HepG2 (cell line): ENCODE measurements around the gene ARHGAP26. TPM values are rescaled to one million over a fixed set of nuclear protein-coding genes. Genes with fewer than 3 reads are reported as not detected.

Source experiments
- ATAC-seq: fragments of 200-7000 bp; cut with Tn5 transposase; 3 replicates; pipeline ENCODE4 v1.9.1; 2020; ENCODE audit warnings: mild to moderate bottlenecking, moderate library complexity
- BruUV-seq: library from RNA; stranded (reverse); fragments of 400-500 nt; replicated peaks from 2 replicates; lab custom pipeline; 2021; lab: Mats Ljungman, UMichigan
- CTCF ChIA-PET: fragments of 300-600 bp; formaldehyde crosslinking; extraction: SDS; loops from one replicate; lab custom pipeline; 2021; ENCODE audit warnings: low total read pairs, inconsistent platforms, low intra/inter-chr PET ratio; lab: Yijun Ruan, JAX
- POLR2A ChIA-PET: fragments of 350-600 bp; sonication (Branson Sonifier 250); formaldehyde crosslinking; loops from one replicate; lab custom pipeline; 2020; ENCODE audit warnings: antibody characterized with exemption, inconsistent platforms; lab: Yijun Ruan, JAX
- DNase-seq: peaks from one replicate; pipeline ENCODE4 v3.0.0-alpha.2; 2015; ENCODE audit warnings: low spot score
- FAIRE-seq: peaks from 3 replicates; lab custom pipeline; 2011; peaks lifted over from hg19 to GRCh38; lab: Jason Lieb, UNC
- H2AFZ ChIP-seq: one replicate; pipeline ENCODE4 v1.6.1; 2011; ENCODE audit warnings: low read length, inconsistent platforms
- H3K27ac ChIP-seq: fragments of 300-600 bp; 3 replicates; pipeline ENCODE4 v1.8.0; 2011; ENCODE audit warnings: mixed run types, mild to moderate bottlenecking, mixed read lengths, low read length, inconsistent platforms; ENCODE audit not compliant: insufficient read depth; ENCODE audit errors: extremely low read length
- H3K27me3 ChIP-seq, 2 experiments: fragments of 200-600 bp in 1 of 2; 2 replicates in 1 of 2; 3 replicates in 1 of 2; pipeline versions ENCODE4 v1.6.0 to v1.8.0; 2011; ENCODE audit warnings: low read length in 2 of 2, mild to moderate bottlenecking in 2 of 2, moderate library complexity in 2 of 2, inconsistent platforms in 1 of 2; ENCODE audit not compliant: insufficient read depth in 2 of 2, control insufficient read depth in 1 of 2
- H3K36me3 ChIP-seq, 2 experiments: fragments of 200-600 bp in 1 of 2; replicated peaks in 1 of 2; 2 replicates in 1 of 2; 3 replicates in 1 of 2; pipeline versions ENCODE4 v1.5.1 to v1.8.0; 2011; ENCODE audit warnings: low read length in 2 of 2, inconsistent platforms in 1 of 2; ENCODE audit not compliant: insufficient read depth in 2 of 2, control insufficient read depth in 1 of 2
- H3K4me1 ChIP-seq: 2 replicates; pipeline ENCODE4 v1.5.1; 2012; ENCODE audit warnings: low read length, inconsistent platforms; ENCODE audit not compliant: insufficient read depth
- H3K4me2 ChIP-seq: 2 replicates; pipeline ENCODE4 v1.6.0; 2011; ENCODE audit warnings: low read depth, low read length, inconsistent platforms
- H3K4me3 ChIP-seq, 3 experiments: fragments of 200-600 bp in 1 of 3; sonication (generic), shearing (Covaris generic) in 1 of 3; replicated peaks in 1 of 3; 2 replicates each; pipeline ENCODE4 v1.5.1; 2011 to 2016; ENCODE audit warnings: low read length in 3 of 3, inconsistent platforms in 2 of 3, low read depth in 2 of 3, mild to moderate bottlenecking in 2 of 3, control low read depth in 1 of 3, mixed read lengths in 1 of 3; ENCODE audit not compliant: insufficient read depth in 1 of 3
- H3K79me2 ChIP-seq: one replicate; pipeline ENCODE4 v1.6.1; 2011; ENCODE audit warnings: low read length, inconsistent platforms; ENCODE audit not compliant: insufficient read depth
- H3K9ac ChIP-seq: 2 replicates; pipeline ENCODE4 v1.6.0; 2011; ENCODE audit warnings: mild to moderate bottlenecking, low read depth, low read length, inconsistent platforms; ENCODE audit not compliant: insufficient read depth
- H3K9me3 ChIP-seq: 2 replicates; pipeline ENCODE4 v1.5.1; 2012; ENCODE audit warnings: mild to moderate bottlenecking, low read length
- H4K20me1 ChIP-seq: 2 replicates; pipeline ENCODE4 v1.6.0; 2011; ENCODE audit warnings: inconsistent platforms, mild to moderate bottlenecking, low read length, moderate library complexity; ENCODE audit not compliant: insufficient read depth
- CBX5 ChIP-seq: sonication (generic); formaldehyde crosslinking; IDR thresholded peaks from 2 replicates; pipeline ENCODE4 v1.4.0; 2020; ENCODE audit warnings: missing genetic modification reagents, borderline replicate concordance
- DNMT3B ChIP-seq: conservative IDR thresholded peaks from 2 replicates; pipeline ENCODE4 v1.6.1; 2016; ENCODE audit warnings: missing biosample characterization, control low read depth
- SP5 ChIP-seq: IDR thresholded peaks from 2 replicates; pipeline ENCODE4 v1.6.1; 2016; ENCODE audit warnings: low read depth, borderline replicate concordance
- SRY ChIP-seq: sonication (generic); formaldehyde crosslinking; IDR thresholded peaks from 2 replicates; pipeline ENCODE4 v1.8.0; 2022; ENCODE audit warnings: mild to moderate bottlenecking, missing genetic modification reagents
- TBP ChIP-seq: sonication (generic); formaldehyde crosslinking; IDR thresholded peaks from 2 replicates; pipeline ENCODE4 v1.5.0; 2020; ENCODE audit warnings: missing genetic modification reagents
- ZKSCAN5 ChIP-seq: sonication (generic); formaldehyde crosslinking; IDR thresholded peaks from 2 replicates; pipeline ENCODE4 v1.5.1; 2020; ENCODE audit warnings: mild to moderate bottlenecking, missing genetic modification reagents
- ZNF382 ChIP-seq: sonication (generic); formaldehyde crosslinking; IDR thresholded peaks from 2 replicates; pipeline ENCODE4 v1.5.0; 2020; ENCODE audit warnings: missing genetic modification reagents, mild to moderate bottlenecking, borderline replicate concordance
- WGBS: methylation state at CpG from one replicate; pipeline ENCODE4 v1.1.6; 2017; ENCODE audit warnings: low lambda C conversion rate; 5-methylcytosine and 5-hydroxymethylcytosine counted together
- in situ Hi-C: cut with HindIII; loops from 2 replicates; pipeline ENCODE4 v1.10.0; 2017; ENCODE audit warnings: low pct_unique_long_range_greater_than_20kb; ENCODE audit not compliant: extremely low pct_ligation_motif_present
- intact Hi-C: fragments of 100-400 bp; cut with micrococcal nuclease; formaldehyde crosslinking; loops from one replicate; pipeline ENCODE4 v1.10.0; 2022; ENCODE audit not compliant: unreplicated experiment
- polyA plus RNA-seq, 8 experiments: library from polyadenylated mRNA; depleted of rRNA in 3 of 8; stranded (reverse) in 7 of 8; unstranded in 1 of 8; fragments of >200 nt; fragmentation: Illumina TruSeq in 4 of 8; extraction: Trizol in 4 of 8; gene quantifications; 2 replicates each; pipeline versions ENCODE4 v1.2.1 to v1.2.3, GENCODE V29; 2011 to 2016; ENCODE audit warnings: low read depth in 4 of 8, missing spikeins in 1 of 8, mixed read lengths in 1 of 8; ENCODE audit not compliant: insufficient read depth in 1 of 8
- total RNA-seq, 5 experiments: library from RNA; depleted of rRNA; stranded (reverse); fragments of >200 nt; fragmentation: Illumina TruSeq; extraction: Trizol; gene quantifications; 2 replicates each; pipeline ENCODE4 v1.2.3, GENCODE V29; 2016; ENCODE audit warnings: low read depth in 1 of 5
- TF ChIP-seq, protein P1 (sequence below): IDR thresholded peaks from 2 replicates; pipeline ENCODE4 v1.4.0; 2020; ENCODE audit warnings: mild to moderate bottlenecking, missing genetic modification reagents

The ARHGAP26 gene
- total and polyA plus RNA-seq, 2 of the 13 experiments (the other 11 are each of a cell fraction or from before 2014, with no cell fraction given): 9.6 to 18.2 TPM

DNA sequence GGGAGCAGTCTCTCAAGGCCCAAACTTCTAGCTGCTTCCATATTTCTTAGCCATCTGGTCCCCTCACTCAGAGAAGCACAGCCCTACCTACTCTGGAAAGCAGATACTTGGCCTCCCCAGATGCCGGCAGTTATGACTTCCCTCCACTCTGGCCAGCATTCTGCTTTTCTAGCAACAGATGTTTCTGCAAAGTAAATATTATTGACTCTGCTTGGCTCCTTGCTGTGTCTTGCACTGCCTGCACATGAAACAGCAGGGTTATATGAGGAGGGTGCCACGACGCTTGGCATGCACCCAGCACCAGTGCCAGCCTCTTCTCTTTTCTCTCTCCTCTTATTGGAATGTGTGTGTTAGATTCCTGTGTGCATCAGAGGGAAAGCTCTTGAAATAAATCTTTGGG is 99.7 kb downstream of the ARHGAP26 start:
- no TSS peak for BruUV-seq
- H3K36me3 ChIP-seq: no peaks in the 10 kb centered on the region
- H3K4me2 ChIP-seq: no peak overlapping the region
- no peak overlapping the region for H3K9ac ChIP-seq
- no peaks in the 10 kb centered on the region for H3K9me3 ChIP-seq
- TF ChIP-seq TBP (CRISPR knock-in tag) (no peak), ZNF382 (no peak), SRY (CRISPR knock-in tag) (no peak), ZKSCAN5 (no peak), CBX5 (CRISPR knock-in tag) (no peak), SP5 (CRISPR knock-in tag) (no peak), DNMT3B (CRISPR knock-in tag) (no peak)
- TF ChIP-seq, protein P1, sequence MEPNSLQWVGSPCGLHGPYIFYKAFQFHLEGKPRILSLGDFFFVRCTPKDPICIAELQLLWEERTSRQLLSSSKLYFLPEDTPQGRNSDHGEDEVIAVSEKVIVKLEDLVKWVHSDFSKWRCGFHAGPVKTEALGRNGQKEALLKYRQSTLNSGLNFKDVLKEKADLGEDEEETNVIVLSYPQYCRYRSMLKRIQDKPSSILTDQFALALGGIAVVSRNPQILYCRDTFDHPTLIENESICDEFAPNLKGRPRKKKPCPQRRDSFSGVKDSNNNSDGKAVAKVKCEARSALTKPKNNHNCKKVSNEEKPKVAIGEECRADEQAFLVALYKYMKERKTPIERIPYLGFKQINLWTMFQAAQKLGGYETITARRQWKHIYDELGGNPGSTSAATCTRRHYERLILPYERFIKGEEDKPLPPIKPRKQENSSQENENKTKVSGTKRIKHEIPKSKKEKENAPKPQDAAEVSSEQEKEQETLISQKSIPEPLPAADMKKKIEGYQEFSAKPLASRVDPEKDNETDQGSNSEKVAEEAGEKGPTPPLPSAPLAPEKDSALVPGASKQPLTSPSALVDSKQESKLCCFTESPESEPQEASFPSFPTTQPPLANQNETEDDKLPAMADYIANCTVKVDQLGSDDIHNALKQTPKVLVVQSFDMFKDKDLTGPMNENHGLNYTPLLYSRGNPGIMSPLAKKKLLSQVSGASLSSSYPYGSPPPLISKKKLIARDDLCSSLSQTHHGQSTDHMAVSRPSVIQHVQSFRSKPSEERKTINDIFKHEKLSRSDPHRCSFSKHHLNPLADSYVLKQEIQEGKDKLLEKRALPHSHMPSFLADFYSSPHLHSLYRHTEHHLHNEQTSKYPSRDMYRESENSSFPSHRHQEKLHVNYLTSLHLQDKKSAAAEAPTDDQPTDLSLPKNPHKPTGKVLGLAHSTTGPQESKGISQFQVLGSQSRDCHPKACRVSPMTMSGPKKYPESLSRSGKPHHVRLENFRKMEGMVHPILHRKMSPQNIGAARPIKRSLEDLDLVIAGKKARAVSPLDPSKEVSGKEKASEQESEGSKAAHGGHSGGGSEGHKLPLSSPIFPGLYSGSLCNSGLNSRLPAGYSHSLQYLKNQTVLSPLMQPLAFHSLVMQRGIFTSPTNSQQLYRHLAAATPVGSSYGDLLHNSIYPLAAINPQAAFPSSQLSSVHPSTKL (CRISPR knock-in tag): no peak
- FAIRE-seq (no peak), DNase-seq (no peak), ATAC-seq (no peak)
- H4K20me1 ChIP-seq: no peaks in the 10 kb centered on the region
- intact Hi-C loops (loop anchor here (5.0 kb wide), 1 partner anchor 38 kb away; no protein-coding TSS in a partner anchor), in situ Hi-C loops (loop anchor here (5.0 kb wide), 1 partner anchor 98 kb away; the partner anchor contains the start of gene ARHGAP26)
- ChIA-PET POLR2A (no interaction called here), CTCF (no interaction called here)
- no peak overlapping the region for H3K27ac ChIP-seq
- H3K4me3 ChIP-seq: no peak overlapping the region
- no peaks in the 10 kb centered on the region for H3K27me3 ChIP-seq
- peaks cover 73% of the 10 kb centered on the region for H3K4me1 ChIP-seq
- peaks cover 23% of the 10 kb centered on the region for H3K79me2 ChIP-seq
- H2AFZ ChIP-seq: no peak overlapping the region
- 97% methylated on average over 3 of the region's 3 CpGs for WGBS
